ENCODE results near the gene HES7. TPM values are rescaled to one million over a fixed set of nuclear protein-coding genes. Genes with fewer than 3 reads are reported as not detected.
"Not testable (repeated sequence)": the region's sequence is repeated elsewhere in the genome, so short reads cannot be mapped to it uniquely, and the experiment has no call there.

HES7 gene
- total RNA-seq, result 0.25 TPM
- not detected for polyA plus RNA-seq (ENCODE audit: insufficient read depth, low read depth, low replicate concordance)
- long read RNA-seq, donor 1, result 0 reads
- long read RNA-seq, donor 2, result 0 reads
- long read RNA-seq, donor 3, result 0 reads
- long read RNA-seq, donor 4, result 0 reads
- long read RNA-seq, donor 5, result 0 reads
- long read RNA-seq, donor 6, result 0 reads
- long read RNA-seq, donor 7, partial matches to known transcripts, result 1 of 1 reads
- long read RNA-seq, donor 7, other reads (novel, unspliced or antisense), result 0 of 1 reads
- long read RNA-seq, donor 8, result 0 reads
- long read RNA-seq, donor 9, result 0 reads
- long read RNA-seq, donor 10, result 0 reads

GRCh38 chr17:8123695-8124349 lies at the start of gene HES7:
HES7 (minus strand) TSS chr17:8124106; CDS start chr17:8124084, 22 bp downstream.
- peak within 1 kb of the TSS in 1 of 3 donors; percentile 12 for H3K9ac ChIP-seq (ENCODE audit: low read length in 3 of 3)
- intact Hi-C loops (cut with DNase I), result loop anchor here (10.0 kb wide), 1 partner anchor 61 kb away; no protein-coding TSS in a partner anchor
- H3K4me1 ChIP-seq (ENCODE audit: control insufficient read depth in 2 of 3, insufficient read depth in 2 of 3, low read depth in 1 of 3, low read length in 3 of 3), result peaks cover 3 to 42% (median 25%) of the 10 kb centered on the region in 3 donors
- H3K9me3 ChIP-seq (ENCODE audit: control insufficient read depth in 2 of 3, insufficient read depth in 1 of 3, low read length in 3 of 3), result no peaks in the 10 kb centered on the region
- H3K4me3 ChIP-seq (ENCODE audit: low read length in 3 of 3), result peak within 1 kb of the TSS; percentile 36 to 48 (median 43)
- no peak for TF ChIP-seq CTCF (IDR thresholded peaks at IDR 0.05; ENCODE audit: borderline replicate concordance, extremely low read depth, insufficient read depth)
- H3K27me3 ChIP-seq (ENCODE audit: control insufficient read depth, insufficient read depth, low read length), result peaks cover 18% of the 10 kb centered on the region
- DNase-seq (peak; percentile 31 to 81 (median 71)), FAIRE-seq (no peak)
- no peak within 1 kb of the TSS for H3K27ac ChIP-seq (ENCODE audit: low read depth in 2 of 2, low read length in 2 of 2)
- H3K36me3 ChIP-seq (ENCODE audit: control insufficient read depth in 2 of 3, insufficient read depth in 3 of 3, low read length in 3 of 3), result no peaks in the 10 kb centered on the region

- peak; percentile 67 for FAIRE-seq
- peak; percentile 85 to 98 (median 90) for DNase-seq
- H3K9ac ChIP-seq (ENCODE audit: low read length in 3 of 3), result peak overlapping the region; percentile 77 to 86 (median 86)
- no peaks in the 10 kb centered on the region for H3K27me3 ChIP-seq (ENCODE audit: control insufficient read depth, insufficient read depth, low read length)
- no peak for TF ChIP-seq CTCF (IDR thresholded peaks at IDR 0.05; ENCODE audit: borderline replicate concordance, extremely low read depth, insufficient read depth)
- peaks cover 0 to 24% (median 11%) of the 10 kb centered on the region in 3 donors for H3K4me1 ChIP-seq (ENCODE audit: control insufficient read depth in 2 of 3, insufficient read depth in 2 of 3, low read depth in 1 of 3, low read length in 3 of 3)
- no peaks in the 10 kb centered on the region for H3K9me3 ChIP-seq (ENCODE audit: control insufficient read depth in 2 of 3, insufficient read depth in 1 of 3, low read length in 3 of 3)
- intact Hi-C loops (cut with DNase I), result no loop called here
- H3K4me3 ChIP-seq (ENCODE audit: low read length in 3 of 3), result peak overlapping the region; percentile 62 to 92 (median 83)
- peak overlapping the region; percentile 93 to 95 for H3K27ac ChIP-seq (ENCODE audit: low read depth in 2 of 2, low read length in 2 of 2)
- H3K36me3 ChIP-seq (ENCODE audit: control insufficient read depth in 2 of 3, insufficient read depth in 3 of 3, low read length in 3 of 3), result no peaks in the 10 kb centered on the region
Measured at GRCh38 chr17:8173056-8173870, 49.4 kb upstream of the HES7 start.

- FAIRE-seq; H3K9ac ChIP-seq (ENCODE audit: low read length in 3 of 3); H3K27me3 ChIP-seq (ENCODE audit: control insufficient read depth, insufficient read depth, low read length); H3K4me3 ChIP-seq (ENCODE audit: low read length in 3 of 3); H3K36me3 ChIP-seq (ENCODE audit: control insufficient read depth in 2 of 3, insufficient read depth in 3 of 3, low read length in 3 of 3); intact Hi-C loops (cut with DNase I); H3K9me3 ChIP-seq (ENCODE audit: control insufficient read depth in 2 of 3, insufficient read depth in 1 of 3, low read length in 3 of 3); H3K27ac ChIP-seq (ENCODE audit: low read depth in 2 of 2, low read length in 2 of 2): not testable (repeated sequence)
- peaks cover 0 to 12% (median 4%) of the 10 kb centered on the region in 3 donors for H3K4me1 ChIP-seq (ENCODE audit: control insufficient read depth in 2 of 3, insufficient read depth in 2 of 3, low read depth in 1 of 3, low read length in 3 of 3)
- DNase-seq, result peak in 4 of 5 donors; percentile 43 to 69 (median 48)
Measured at GRCh38 chr17:8170186-8170585, 46.3 kb upstream of the HES7 start.

Data from kidney (tissue), 22 donors.